SK-N-SH treated with all-trans-retinoic acid at 6 μM for 48 hours (cell line): ENCODE data around the gene ASCL2.

ENCODE experiments used
- ATAC-seq: fragments of 200-7000 bp; cut with Tn5 transposase; 3 replicates; pipeline ENCODE4 v1.9.1; 2020; ENCODE audit warnings: mild to moderate bottlenecking, moderate library complexity
- ARNTL ChIP-seq: fragments of 450-650 bp; formaldehyde crosslinking; IDR thresholded peaks from 2 replicates; pipeline ENCODE4 v1.5.0; 2020; ENCODE audit warnings: low read depth, mild to moderate bottlenecking, moderate library complexity, borderline replicate concordance
- BACH2 ChIP-seq: fragments of 250-450 bp; sonication (Bioruptor Pico); IDR thresholded peaks from 2 replicates; pipeline ENCODE4 v1.9.0; 2021; ENCODE audit warnings: mild to moderate bottlenecking, borderline replicate concordance
- CSDC2 ChIP-seq: fragments of 250-450 bp; sonication (Bioruptor Pico); IDR thresholded peaks from 2 replicates; pipeline ENCODE4 v1.5.0; 2020; ENCODE audit warnings: mild to moderate bottlenecking, moderate library complexity
- ESRRG ChIP-seq: fragments of 250-450 bp; sonication (Bioruptor Pico); IDR thresholded peaks from 2 replicates; pipeline ENCODE4 v1.6.1; 2021; ENCODE audit warnings: mild to moderate bottlenecking
- GLIS3 ChIP-seq: fragments of 250-450 bp; sonication (Bioruptor Pico); IDR thresholded peaks from 2 replicates; pipeline ENCODE4 v1.5.0; 2020; ENCODE audit warnings: mild to moderate bottlenecking, moderate library complexity
- ISL1 ChIP-seq: fragments of 250-450 bp; sonication (Bioruptor Pico); IDR thresholded peaks from 2 replicates; pipeline ENCODE4 v2.1.2; 2022; ENCODE audit warnings: mild to moderate bottlenecking, moderate library complexity
- OSR1 ChIP-seq: fragments of 250-450 bp; sonication (Bioruptor Pico); IDR thresholded peaks from 2 replicates; pipeline ENCODE4 v1.8.0; 2022; ENCODE audit warnings: moderate library complexity, mild to moderate bottlenecking, inconsistent platforms
- PPARA ChIP-seq: fragments of 250-450 bp; sonication (Bioruptor Pico); IDR thresholded peaks from 2 replicates; pipeline ENCODE4 v1.5.0; 2020; ENCODE audit warnings: mild to moderate bottlenecking, borderline replicate concordance
- RARB ChIP-seq: fragments of 250-450 bp; sonication (Bioruptor Pico); IDR thresholded peaks from 2 replicates; pipeline ENCODE4 v1.8.0; 2021; ENCODE audit warnings: mild to moderate bottlenecking, moderate library complexity
- TCF4 ChIP-seq: fragments of 250-450 bp; sonication (Bioruptor Pico); IDR thresholded peaks from 2 replicates; pipeline ENCODE4 v1.8.0; 2021; ENCODE audit warnings: mild to moderate bottlenecking, moderate library complexity, borderline replicate concordance
- TOX ChIP-seq: fragments of 250-450 bp; sonication (Bioruptor Pico); IDR thresholded peaks from 2 replicates; pipeline ENCODE4 v1.8.0; 2021; ENCODE audit warnings: mild to moderate bottlenecking, moderate library complexity, borderline replicate concordance
- ZFP3 ChIP-seq: fragments of 250-450 bp; sonication (Bioruptor Pico); IDR thresholded peaks from 2 replicates; pipeline ENCODE4 v1.5.0; 2020; ENCODE audit warnings: mild to moderate bottlenecking, moderate library complexity
- ZNF565 ChIP-seq: fragments of 450-650 bp; formaldehyde crosslinking; conservative IDR thresholded peaks from 2 replicates; pipeline ENCODE4 v1.5.0; 2020; ENCODE audit warnings: low read depth, mild to moderate bottlenecking, moderate library complexity
- ZNF70 ChIP-seq: fragments of 450-650 bp; formaldehyde crosslinking; IDR thresholded peaks from 2 replicates; pipeline ENCODE4 v1.5.0; 2020; ENCODE audit warnings: mild to moderate bottlenecking, moderate library complexity
- TF ChIP-seq, protein P1 (sequence below): fragments of 250-450 bp; sonication (Bioruptor Pico); IDR thresholded peaks from 2 replicates; pipeline ENCODE4 v1.8.0; 2020; ENCODE audit warnings: mild to moderate bottlenecking, moderate library complexity, borderline replicate concordance
- TF ChIP-seq, protein P2 (sequence below): fragments of 250-450 bp; sonication (Bioruptor Pico); IDR thresholded peaks from 2 replicates; pipeline ENCODE4 v1.5.1; 2020; ENCODE audit warnings: low read depth, mild to moderate bottlenecking, moderate library complexity
- TF ChIP-seq, protein P3 (sequence below): fragments of 250-450 bp; sonication (Bioruptor Pico); IDR thresholded peaks from 2 replicates; pipeline ENCODE4 v1.5.1; 2021; ENCODE audit warnings: mild to moderate bottlenecking, moderate library complexity
- TF ChIP-seq, protein P4 (sequence below): fragments of 250-450 bp; sonication (Bioruptor Pico); IDR thresholded peaks from 2 replicates; pipeline ENCODE4 v1.5.0; 2020; ENCODE audit warnings: mild to moderate bottlenecking, moderate library complexity

ASCL2 gene

DNA sequence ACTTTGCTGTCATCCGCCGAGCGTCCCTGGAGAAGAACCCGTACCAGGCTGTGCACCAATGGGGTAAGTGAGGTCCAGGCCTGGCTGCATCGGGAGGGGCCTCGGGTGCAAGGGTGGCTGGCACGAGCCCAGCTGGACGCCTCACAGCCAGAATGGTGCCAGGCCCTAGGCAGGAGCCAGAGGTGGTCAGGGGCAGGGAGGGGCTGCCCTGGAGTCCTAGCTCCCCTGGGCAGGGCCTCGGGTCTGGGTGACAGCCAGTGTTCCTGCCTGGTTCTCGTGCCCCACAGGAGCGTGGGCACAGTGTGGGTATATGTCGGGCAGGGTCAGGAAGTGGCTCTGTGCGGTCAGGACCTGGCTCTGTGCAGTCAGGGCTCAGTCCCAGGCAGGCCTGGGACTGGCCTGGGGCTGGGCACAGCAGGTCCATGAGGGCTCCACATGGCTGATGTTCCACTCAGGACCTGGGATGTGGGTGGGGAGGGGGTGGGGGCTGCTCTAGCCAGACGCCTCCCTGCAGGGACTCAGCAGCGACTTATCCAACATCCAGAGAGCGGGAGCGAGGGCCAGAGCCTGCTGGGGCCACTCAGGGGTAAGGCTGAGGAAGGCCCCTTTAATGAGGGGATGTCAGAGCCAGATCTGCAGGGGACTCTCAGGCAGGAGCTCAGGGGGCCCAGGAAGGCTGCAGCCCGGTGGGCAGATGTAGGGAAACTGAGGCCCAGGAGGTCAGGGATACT, 32.7 kb upstream of the ASCL2 start:
- TF ChIP-seq, protein P1, sequence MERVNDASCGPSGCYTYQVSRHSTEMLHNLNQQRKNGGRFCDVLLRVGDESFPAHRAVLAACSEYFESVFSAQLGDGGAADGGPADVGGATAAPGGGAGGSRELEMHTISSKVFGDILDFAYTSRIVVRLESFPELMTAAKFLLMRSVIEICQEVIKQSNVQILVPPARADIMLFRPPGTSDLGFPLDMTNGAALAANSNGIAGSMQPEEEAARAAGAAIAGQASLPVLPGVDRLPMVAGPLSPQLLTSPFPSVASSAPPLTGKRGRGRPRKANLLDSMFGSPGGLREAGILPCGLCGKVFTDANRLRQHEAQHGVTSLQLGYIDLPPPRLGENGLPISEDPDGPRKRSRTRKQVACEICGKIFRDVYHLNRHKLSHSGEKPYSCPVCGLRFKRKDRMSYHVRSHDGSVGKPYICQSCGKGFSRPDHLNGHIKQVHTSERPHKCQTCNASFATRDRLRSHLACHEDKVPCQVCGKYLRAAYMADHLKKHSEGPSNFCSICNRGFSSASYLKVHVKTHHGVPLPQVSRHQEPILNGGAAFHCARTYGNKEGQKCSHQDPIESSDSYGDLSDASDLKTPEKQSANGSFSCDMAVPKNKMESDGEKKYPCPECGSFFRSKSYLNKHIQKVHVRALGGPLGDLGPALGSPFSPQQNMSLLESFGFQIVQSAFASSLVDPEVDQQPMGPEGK (CRISPR knock-in tag), result no peak
- TF ChIP-seq, protein P2, sequence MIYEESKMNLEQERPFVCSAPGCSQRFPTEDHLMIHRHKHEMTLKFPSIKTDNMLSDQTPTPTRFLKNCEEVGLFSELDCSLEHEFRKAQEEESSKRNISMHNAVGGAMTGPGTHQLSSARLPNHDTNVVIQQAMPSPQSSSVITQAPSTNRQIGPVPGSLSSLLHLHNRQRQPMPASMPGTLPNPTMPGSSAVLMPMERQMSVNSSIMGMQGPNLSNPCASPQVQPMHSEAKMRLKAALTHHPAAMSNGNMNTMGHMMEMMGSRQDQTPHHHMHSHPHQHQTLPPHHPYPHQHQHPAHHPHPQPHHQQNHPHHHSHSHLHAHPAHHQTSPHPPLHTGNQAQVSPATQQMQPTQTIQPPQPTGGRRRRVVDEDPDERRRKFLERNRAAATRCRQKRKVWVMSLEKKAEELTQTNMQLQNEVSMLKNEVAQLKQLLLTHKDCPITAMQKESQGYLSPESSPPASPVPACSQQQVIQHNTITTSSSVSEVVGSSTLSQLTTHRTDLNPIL, result no peak
- TF ChIP-seq TCF4, result no peak
- no peak for TF ChIP-seq ISL1
- TF ChIP-seq ARNTL (CRISPR knock-in tag), result no peak
- no peak for TF ChIP-seq ESRRG
- TF ChIP-seq, protein P3, sequence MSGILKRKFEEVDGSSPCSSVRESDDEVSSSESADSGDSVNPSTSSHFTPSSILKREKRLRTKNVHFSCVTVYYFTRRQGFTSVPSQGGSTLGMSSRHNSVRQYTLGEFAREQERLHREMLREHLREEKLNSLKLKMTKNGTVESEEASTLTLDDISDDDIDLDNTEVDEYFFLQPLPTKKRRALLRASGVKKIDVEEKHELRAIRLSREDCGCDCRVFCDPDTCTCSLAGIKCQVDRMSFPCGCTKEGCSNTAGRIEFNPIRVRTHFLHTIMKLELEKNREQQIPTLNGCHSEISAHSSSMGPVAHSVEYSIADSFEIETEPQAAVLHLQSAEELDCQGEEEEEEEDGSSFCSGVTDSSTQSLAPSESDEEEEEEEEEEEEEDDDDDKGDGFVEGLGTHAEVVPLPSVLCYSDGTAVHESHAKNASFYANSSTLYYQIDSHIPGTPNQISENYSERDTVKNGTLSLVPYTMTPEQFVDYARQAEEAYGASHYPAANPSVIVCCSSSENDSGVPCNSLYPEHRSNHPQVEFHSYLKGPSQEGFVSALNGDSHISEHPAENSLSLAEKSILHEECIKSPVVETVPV (CRISPR knock-in tag), result no peak
- TF ChIP-seq, protein P4, sequence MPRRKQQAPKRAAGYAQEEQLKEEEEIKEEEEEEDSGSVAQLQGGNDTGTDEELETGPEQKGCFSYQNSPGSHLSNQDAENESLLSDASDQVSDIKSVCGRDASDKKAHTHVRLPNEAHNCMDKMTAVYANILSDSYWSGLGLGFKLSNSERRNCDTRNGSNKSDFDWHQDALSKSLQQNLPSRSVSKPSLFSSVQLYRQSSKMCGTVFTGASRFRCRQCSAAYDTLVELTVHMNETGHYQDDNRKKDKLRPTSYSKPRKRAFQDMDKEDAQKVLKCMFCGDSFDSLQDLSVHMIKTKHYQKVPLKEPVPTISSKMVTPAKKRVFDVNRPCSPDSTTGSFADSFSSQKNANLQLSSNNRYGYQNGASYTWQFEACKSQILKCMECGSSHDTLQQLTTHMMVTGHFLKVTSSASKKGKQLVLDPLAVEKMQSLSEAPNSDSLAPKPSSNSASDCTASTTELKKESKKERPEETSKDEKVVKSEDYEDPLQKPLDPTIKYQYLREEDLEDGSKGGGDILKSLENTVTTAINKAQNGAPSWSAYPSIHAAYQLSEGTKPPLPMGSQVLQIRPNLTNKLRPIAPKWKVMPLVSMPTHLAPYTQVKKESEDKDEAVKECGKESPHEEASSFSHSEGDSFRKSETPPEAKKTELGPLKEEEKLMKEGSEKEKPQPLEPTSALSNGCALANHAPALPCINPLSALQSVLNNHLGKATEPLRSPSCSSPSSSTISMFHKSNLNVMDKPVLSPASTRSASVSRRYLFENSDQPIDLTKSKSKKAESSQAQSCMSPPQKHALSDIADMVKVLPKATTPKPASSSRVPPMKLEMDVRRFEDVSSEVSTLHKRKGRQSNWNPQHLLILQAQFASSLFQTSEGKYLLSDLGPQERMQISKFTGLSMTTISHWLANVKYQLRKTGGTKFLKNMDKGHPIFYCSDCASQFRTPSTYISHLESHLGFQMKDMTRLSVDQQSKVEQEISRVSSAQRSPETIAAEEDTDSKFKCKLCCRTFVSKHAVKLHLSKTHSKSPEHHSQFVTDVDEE (CRISPR knock-in tag), result no peak
- TF ChIP-seq GLIS3 (CRISPR knock-in tag), result no peak
- no peak for TF ChIP-seq ZNF70 (CRISPR knock-in tag)
- no peak for TF ChIP-seq ZFP3 (CRISPR knock-in tag)
- no peak for TF ChIP-seq CSDC2
- no peak for TF ChIP-seq OSR1 (CRISPR knock-in tag)
- TF ChIP-seq PPARA (CRISPR knock-in tag), result no peak
- TF ChIP-seq BACH2 (CRISPR knock-in tag), result no peak
- no peak for TF ChIP-seq TOX (CRISPR knock-in tag)
- no peak for TF ChIP-seq ZNF565 (CRISPR knock-in tag)
- ATAC-seq, result no peak

DNA sequence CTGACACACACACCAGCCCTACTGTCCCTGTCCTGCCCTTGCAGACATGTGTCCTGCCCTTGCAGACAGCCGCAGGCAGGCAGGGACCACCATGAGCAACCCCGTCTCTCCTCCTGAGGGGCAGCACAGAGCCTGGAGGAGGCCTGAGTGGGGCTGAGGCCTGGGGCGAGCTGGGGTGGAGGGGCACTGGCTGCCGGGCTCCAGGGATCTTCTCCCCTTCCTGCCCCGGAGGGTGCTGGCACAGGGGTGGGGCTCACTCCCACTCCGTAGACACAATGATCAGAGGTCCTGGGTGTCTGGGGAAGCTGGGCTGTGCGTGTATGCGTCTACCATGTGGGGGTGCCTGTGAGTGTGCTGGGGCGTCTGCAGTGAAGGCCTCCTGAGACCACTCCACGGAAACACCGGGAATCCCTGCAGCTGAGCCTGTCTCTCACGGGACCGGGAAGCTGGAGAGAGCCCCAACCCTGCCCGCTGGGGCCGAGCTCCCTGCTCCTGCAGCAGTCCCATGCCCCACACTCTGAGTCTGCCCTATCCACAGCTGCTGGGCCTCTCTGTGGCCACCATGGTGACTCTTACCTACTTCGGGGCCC, 32.0 kb upstream of the ASCL2 start:
- TF ChIP-seq ISL1, result no peak
- TF ChIP-seq BACH2 (CRISPR knock-in tag), result no peak
- no peak for TF ChIP-seq OSR1 (CRISPR knock-in tag)
- no peak for TF ChIP-seq CSDC2
- no peak for ATAC-seq

DNA sequence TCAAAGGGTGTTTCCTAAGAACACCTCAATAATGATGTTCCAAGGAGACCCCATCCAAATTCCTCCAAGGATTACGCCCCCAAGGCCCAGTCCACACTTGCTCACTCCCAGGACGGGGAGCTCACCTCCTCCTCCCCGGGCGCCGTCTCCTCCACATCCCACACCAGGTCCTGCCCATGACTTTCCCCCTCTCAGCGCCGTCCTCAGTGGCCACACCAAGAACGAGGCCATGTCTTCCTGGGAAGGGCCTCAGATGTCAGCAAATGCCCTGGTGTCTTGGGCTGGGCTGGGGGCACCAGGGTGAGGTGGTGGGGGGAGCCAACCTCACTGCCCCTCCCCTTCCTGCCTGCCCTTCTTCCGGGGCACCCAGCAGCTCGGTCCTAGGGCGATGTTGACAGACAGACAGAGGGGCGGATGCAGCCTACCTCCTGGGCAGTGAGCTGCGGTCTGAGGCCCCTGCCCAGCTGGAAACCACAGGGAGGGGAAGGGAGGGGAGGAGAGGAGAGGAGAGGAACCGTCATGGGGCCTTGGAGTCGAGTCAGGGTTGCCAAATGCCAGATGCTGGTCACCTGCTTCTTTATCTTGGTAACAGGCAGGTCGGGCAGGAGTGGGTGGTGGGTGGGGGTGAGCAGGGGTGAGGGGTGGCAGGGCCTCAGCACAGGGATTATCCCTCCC, 31.4 kb upstream of the ASCL2 start, which contains the start of the genes C11orf21 and TSPAN32:
C11orf21 (minus strand) TSS at position 288 of the 675 bp plus-strand sequence; CDS start at position 178, 110 bp downstream.
TSPAN32 (plus strand) TSS at position 383 of the 675 bp plus-strand sequence; CDS start at position 520, 137 bp downstream.
- no peak for ATAC-seq

More for the DNA sequence above, 31.4 kb upstream of the ASCL2 start, which contains the start of the genes C11orf21 and TSPAN32:
- no peak for TF ChIP-seq BACH2 (CRISPR knock-in tag)
- no peak for TF ChIP-seq GLIS3 (CRISPR knock-in tag)
- TF ChIP-seq ZFP3 (CRISPR knock-in tag), result no peak
- no peak for TF ChIP-seq RARB (CRISPR knock-in tag)
- TF ChIP-seq PPARA (CRISPR knock-in tag), result no peak
